WTC11 (cell line): ENCODE results near the gene TLX1.

ENCODE experiments used
- CTCF ChIP-seq: fragments of 200-600 bp; IDR thresholded peaks from 2 replicates; pipeline ENCODE4 v1.8.0; 2022; ENCODE audit warnings: antibody characterized with exemption
- E2F4 ChIP-seq: sonication (generic); formaldehyde crosslinking; IDR thresholded peaks from 2 replicates; pipeline ENCODE4 v1.8.1; 2022; ENCODE audit warnings: low read depth, mild to moderate bottlenecking, moderate library complexity, missing genetic modification reagents, borderline replicate concordance
- IRF1 ChIP-seq: sonication (generic); formaldehyde crosslinking; IDR thresholded peaks from 2 replicates; pipeline ENCODE4 v1.8.0; 2023; ENCODE audit warnings: missing genetic modification reagents
- MAX ChIP-seq: sonication (generic); formaldehyde crosslinking; IDR thresholded peaks from 2 replicates; pipeline ENCODE4 v1.8.0; 2022; ENCODE audit warnings: mild to moderate bottlenecking, missing genetic modification reagents
- MYBL2 ChIP-seq: sonication (generic); formaldehyde crosslinking; IDR thresholded peaks from 2 replicates; pipeline ENCODE4 v1.8.1; 2023; ENCODE audit warnings: mild to moderate bottlenecking, moderate library complexity, missing genetic modification reagents
- NR2C2 ChIP-seq: sonication (generic); formaldehyde crosslinking; IDR thresholded peaks from 2 replicates; pipeline ENCODE4 v1.8.0; 2022; ENCODE audit warnings: mild to moderate bottlenecking, missing genetic modification reagents
- STAT6 ChIP-seq: sonication (generic); formaldehyde crosslinking; conservative IDR thresholded peaks from 2 replicates; pipeline ENCODE4 v1.8.1; 2023; ENCODE audit warnings: mild to moderate bottlenecking, low read depth, missing genetic modification reagents, moderate library complexity
- TF ChIP-seq, protein P1 (sequence below): sonication (generic); formaldehyde crosslinking; IDR thresholded peaks from 2 replicates; pipeline ENCODE4 v1.8.1; 2023; ENCODE audit warnings: mild to moderate bottlenecking, moderate library complexity, missing genetic modification reagents

GRCh38 chr10:101090597-101090996 is 40.5 kb upstream of the TLX1 start:
- TF ChIP-seq, protein P1, sequence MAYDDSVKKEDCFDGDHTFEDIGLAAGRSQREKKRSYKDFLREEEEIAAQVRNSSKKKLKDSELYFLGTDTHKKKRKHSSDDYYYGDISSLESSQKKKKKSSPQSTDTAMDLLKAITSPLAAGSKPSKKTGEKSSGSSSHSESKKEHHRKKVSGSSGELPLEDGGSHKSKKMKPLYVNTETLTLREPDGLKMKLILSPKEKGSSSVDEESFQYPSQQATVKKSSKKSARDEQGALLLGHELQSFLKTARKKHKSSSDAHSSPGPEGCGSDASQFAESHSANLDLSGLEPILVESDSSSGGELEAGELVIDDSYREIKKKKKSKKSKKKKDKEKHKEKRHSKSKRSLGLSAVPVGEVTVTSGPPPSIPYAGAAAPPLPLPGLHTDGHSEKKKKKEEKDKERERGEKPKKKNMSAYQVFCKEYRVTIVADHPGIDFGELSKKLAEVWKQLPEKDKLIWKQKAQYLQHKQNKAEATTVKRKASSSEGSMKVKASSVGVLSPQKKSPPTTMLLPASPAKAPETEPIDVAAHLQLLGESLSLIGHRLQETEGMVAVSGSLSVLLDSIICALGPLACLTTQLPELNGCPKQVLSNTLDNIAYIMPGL, result no peak
- TF ChIP-seq CTCF (no peak), IRF1 (CRISPR knock-in tag) (no peak), STAT6 (CRISPR knock-in tag) (no peak), MAX (CRISPR knock-in tag) (no peak), E2F4 (CRISPR knock-in tag) (no peak), NR2C2 (CRISPR knock-in tag) (no peak), MYBL2 (CRISPR knock-in tag) (no peak)
